ENCODE data around the gene OR6C76.

The OR6C76 gene

GRCh38 chr12:55467836-55468235, 41.8 kb downstream of the OR6C76 start:
- no peak for DNase-seq (ENCODE audit: low read depth in 2 of 2, low spot score in 1 of 2)

GRCh38 chr12:55469291-55469690, 43.2 kb downstream of the OR6C76 start:
- no peak for DNase-seq (ENCODE audit: low read depth in 2 of 2, low spot score in 1 of 2)

- DNase-seq (ENCODE audit: low read depth in 2 of 2, low spot score in 1 of 2): no peak
Observed at GRCh38 chr12:55470088-55470829, 44.2 kb downstream of the OR6C76 start, which contains the start of gene OR6C70. Gene OR6C70, minus strand, starts transcription at chr12:55470138. Its CDS starts 0 bp downstream, at chr12:55470138.

GRCh38 chr12:55472264-55472663, 46.2 kb downstream of the OR6C76 start:
- no peak for DNase-seq (ENCODE audit: low read depth in 2 of 2, low spot score in 1 of 2)

Data from stimulated activated CD8-positive, alpha-beta memory T cell treated with anti-CD3 and anti-CD28 coated beads, Interleukin-4, amount 100 ng/mL, for 1 hour (primary cell).